BJ (cell line): ENCODE data around the gene KDM5B. TPM values are rescaled to one million over a fixed set of nuclear protein-coding genes. Genes with fewer than 3 reads are reported as not detected.
"Not testable (repeated sequence)": the region's sequence is repeated elsewhere in the genome, so short reads cannot be mapped to it uniquely, and the experiment has no call there.

ENCODE experiments used
- CTCF ChIA-PET: fragments of 350-600 bp; formaldehyde crosslinking; extraction: SDS; loops from one replicate; lab custom pipeline; 2021; ENCODE audit warnings: antibody characterized with exemption, inconsistent platforms; lab: Yijun Ruan, JAX
- POLR2A ChIA-PET: fragments of 300-600 bp; sonication (Branson Sonifier 250); formaldehyde crosslinking; extraction: SDS; loops from one replicate; lab custom pipeline; 2021; ENCODE audit warnings: antibody characterized with exemption; lab: Charles Lee
- DNase-seq: peaks from one replicate; pipeline ENCODE4 v3.0.0-alpha.2; 2011; ENCODE audit warnings: low read depth
- H3K27me3 ChIP-seq: 2 replicates; pipeline ENCODE4 v1.6.0; 2011; ENCODE audit warnings: low read length; ENCODE audit not compliant: control insufficient read depth, insufficient read depth
- H3K36me3 ChIP-seq: 2 replicates; pipeline ENCODE4 v1.5.1; 2011; ENCODE audit warnings: low read length; ENCODE audit not compliant: control insufficient read depth, insufficient read depth
- H3K4me3 ChIP-seq: 2 replicates; pipeline ENCODE4 v1.5.1; 2011; ENCODE audit warnings: low read depth, mild to moderate bottlenecking, control low read depth, low read length
- polyA plus RNA-seq: library from polyadenylated mRNA; depleted of rRNA; stranded (reverse); fragments of >200 nt; gene quantifications from 2 replicates; pipeline ENCODE4 v1.2.3, GENCODE V29; 2011
- TF ChIP-seq, protein P1 (sequence below): IDR thresholded peaks from 2 replicates; pipeline ENCODE4 v1.5.1; 2011; ENCODE audit warnings: low read depth, mild to moderate bottlenecking, control low read depth, inconsistent platforms, low read length, moderate library complexity; ENCODE audit not compliant: insufficient read depth

The KDM5B gene
- polyA plus RNA-seq, 1 experiment: 39.6 TPM

DNA sequence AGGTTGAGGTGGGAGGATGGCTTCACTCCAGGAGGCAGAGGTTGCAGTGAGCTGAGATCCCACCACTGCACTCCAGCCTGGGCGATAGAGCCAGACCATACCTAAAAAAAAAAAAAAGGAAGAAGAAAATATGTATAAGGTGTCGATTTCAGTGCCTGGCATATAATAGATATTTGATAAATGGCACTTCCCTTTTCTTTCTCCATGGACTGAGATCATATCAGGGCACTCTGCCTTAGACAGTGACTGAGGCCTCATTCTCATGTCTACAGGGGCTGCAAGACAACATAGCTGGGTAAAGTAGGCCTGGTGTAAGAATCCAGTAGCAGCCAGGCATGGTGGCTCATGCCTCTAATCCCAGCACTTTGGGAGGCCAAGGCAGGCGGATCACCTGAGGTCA is 23.7 kb upstream of the KDM5B start:
- TF ChIP-seq, protein P1, sequence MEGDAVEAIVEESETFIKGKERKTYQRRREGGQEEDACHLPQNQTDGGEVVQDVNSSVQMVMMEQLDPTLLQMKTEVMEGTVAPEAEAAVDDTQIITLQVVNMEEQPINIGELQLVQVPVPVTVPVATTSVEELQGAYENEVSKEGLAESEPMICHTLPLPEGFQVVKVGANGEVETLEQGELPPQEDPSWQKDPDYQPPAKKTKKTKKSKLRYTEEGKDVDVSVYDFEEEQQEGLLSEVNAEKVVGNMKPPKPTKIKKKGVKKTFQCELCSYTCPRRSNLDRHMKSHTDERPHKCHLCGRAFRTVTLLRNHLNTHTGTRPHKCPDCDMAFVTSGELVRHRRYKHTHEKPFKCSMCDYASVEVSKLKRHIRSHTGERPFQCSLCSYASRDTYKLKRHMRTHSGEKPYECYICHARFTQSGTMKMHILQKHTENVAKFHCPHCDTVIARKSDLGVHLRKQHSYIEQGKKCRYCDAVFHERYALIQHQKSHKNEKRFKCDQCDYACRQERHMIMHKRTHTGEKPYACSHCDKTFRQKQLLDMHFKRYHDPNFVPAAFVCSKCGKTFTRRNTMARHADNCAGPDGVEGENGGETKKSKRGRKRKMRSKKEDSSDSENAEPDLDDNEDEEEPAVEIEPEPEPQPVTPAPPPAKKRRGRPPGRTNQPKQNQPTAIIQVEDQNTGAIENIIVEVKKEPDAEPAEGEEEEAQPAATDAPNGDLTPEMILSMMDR: no peak
- ChIA-PET POLR2A (no interaction called here), CTCF (no interaction called here)
- Histone ChIP-seq H3K36me3 (no peaks in the 10 kb centered on the region), H3K4me3 (no peak overlapping the region), H3K27me3 (peaks cover 9% of the 10 kb centered on the region)
- no peak for DNase-seq

DNA sequence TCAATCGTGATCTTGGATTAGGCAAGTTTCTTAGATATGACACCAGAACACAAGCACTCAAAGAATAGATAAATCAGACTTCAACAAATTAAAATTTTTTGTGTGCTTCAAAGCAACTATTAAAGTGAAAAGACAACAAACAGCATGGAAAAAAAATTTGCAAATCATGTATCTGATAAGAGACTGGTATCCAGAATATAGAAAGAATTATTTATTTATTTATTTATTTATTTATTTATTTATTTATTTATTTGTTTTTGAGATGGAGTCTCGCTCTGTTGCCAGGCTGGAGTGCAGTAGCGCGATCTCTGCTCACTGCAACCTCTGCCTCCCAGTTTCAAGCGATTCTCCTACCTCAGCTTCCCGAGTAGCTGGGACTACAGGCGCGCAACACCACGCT is 21.0 kb upstream of the KDM5B start:
- H3K36me3 ChIP-seq, POLR2A ChIA-PET, H3K4me3 ChIP-seq, CTCF ChIA-PET, H3K27me3 ChIP-seq, DNase-seq: not testable (repeated sequence)

DNA sequence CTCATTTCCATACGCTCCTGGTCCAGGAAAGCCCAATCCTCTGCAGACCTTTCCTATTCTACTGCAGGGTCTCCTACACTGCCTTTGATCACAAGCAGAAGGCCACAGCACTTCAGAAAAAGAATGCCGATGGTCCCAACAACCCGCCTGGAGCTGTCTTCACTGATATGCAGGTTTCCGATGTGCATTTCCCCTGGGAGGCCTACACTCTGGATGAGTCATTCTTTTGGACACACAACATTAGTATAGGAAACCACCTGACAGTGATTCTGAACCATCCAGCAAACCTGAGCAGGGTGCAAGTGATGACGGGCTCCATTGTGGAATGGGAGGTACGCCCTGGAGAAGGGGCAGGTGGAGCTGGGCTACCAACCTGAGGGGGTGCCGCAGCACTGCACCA is 17.5 kb upstream of the KDM5B start:
- no peaks in the 10 kb centered on the region for H3K36me3 ChIP-seq
- ChIA-PET POLR2A (no interaction called here), CTCF (no interaction called here)
- TF ChIP-seq, protein P1: no peak
- H3K27me3 ChIP-seq: peaks cover 4% of the 10 kb centered on the region
- DNase-seq: no peak
- H3K4me3 ChIP-seq: no peak overlapping the region

DNA sequence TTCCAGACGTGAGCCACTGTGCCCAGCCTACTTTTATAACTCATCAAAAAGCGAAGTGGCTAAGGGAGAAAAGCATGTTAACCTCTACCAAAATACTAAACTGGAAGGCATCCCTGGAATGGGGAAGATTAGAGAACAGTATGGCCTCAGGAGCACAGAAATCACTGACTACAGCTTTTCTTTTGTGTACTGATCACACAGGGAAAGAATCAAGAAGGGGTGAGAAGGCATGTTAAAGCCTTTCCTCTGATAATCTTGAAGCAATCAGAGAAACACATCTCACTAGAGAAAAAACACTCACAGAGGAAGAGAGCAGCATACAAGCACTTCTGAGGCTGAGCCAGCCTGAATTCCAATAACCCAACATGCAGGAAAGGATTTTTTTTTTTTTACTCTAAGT is 13.2 kb upstream of the KDM5B start:
- peak; percentile 48 for DNase-seq
- ChIA-PET POLR2A (interaction anchor here (0.6 kb wide), 1 partner anchor 24 kb away, joined by 3 read pairs; no protein-coding TSS in a partner anchor), CTCF (interaction anchor here (1.3 kb wide), 1 partner anchor 8 kb away, joined by 6 read pairs; no protein-coding TSS in a partner anchor)
- no peak overlapping the region for H3K4me3 ChIP-seq
- H3K27me3 ChIP-seq: peaks cover 4% of the 10 kb centered on the region
- TF ChIP-seq, protein P1: no peak
- H3K36me3 ChIP-seq: no peaks in the 10 kb centered on the region

DNA sequence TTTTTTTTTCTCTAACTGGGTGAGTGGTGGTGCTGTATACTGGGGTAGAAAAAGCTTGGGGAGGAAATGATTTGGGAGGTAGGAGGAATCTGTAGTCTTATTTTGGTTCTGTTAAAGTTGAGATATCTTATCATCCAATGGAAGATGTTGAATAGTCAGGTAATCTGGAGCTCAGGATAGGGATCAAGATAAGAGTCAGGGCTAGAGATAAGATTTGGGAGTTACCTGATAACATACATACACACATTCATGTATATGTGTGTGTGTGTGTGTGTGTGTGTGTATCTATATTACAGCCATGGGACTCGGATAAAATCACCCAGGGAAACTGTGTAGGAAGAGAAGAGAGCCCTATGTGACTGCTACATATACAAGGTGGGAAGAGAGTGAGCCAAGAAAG is 10.6 kb upstream of the KDM5B start:
- Histone ChIP-seq H3K4me3 (no peak overlapping the region), H3K27me3 (0 out of 2 replicates have a peak, but pooled peaks cover 1% of the 10 kb centered on the region), H3K36me3 (no peaks in the 10 kb centered on the region)
- no peak for DNase-seq
- TF ChIP-seq, protein P1: no peak
- ChIA-PET POLR2A (no interaction called here), CTCF (no interaction called here)

DNA sequence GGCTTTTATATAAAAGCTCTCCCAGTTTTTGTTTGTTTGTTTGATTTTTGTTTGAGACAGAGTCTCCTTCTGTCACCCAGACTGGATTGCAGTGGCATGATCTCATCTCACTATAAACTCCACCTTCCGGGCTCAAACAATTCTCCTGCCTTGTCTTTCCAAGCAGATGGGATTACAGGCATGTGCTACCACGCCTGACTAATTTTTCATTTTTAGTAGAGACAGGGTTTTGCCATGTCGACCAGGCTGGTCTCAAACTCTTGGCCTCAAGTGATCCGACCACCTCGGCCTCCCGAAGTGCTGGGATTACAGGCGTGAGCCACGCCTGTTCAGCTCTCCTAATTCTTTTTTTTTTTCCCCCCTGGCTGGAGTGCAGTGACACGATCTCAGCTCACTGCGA is 6.9 kb upstream of the KDM5B start:
- TF ChIP-seq, protein P1: no peak
- no peaks in the 10 kb centered on the region for H3K27me3 ChIP-seq
- POLR2A ChIA-PET: no interaction called here
- CTCF ChIA-PET: no interaction called here
- no peak overlapping the region for H3K4me3 ChIP-seq
- no peaks in the 10 kb centered on the region for H3K36me3 ChIP-seq
- no peak for DNase-seq
